Stimulated activated CD8-positive, alpha-beta memory T cell treated with anti-CD3 and anti-CD28 coated beads, Interleukin-7, amount 100 ng/mL, for 24 hours (primary cell): Measurements from ENCODE around the gene TGIF2.
"Not testable (repeated sequence)": the region's sequence is repeated elsewhere in the genome, so short reads cannot be mapped to it uniquely, and the experiment has no call there.

Experiments
- DNase-seq: peaks from one replicate; pipeline ENCODE4 v3.0.0-alpha.2; 2020; ENCODE audit warnings: low read depth

Gene TGIF2

GRCh38 chr20:36547186-36548005 is 26.0 kb upstream of the TGIF2 start:
- DNase-seq, result no peak

- DNase-seq, result no peak
These were observed 25.4 kb upstream of the TGIF2 start for GRCh38 chr20:36548006-36548315.

- DNase-seq, result no peak
These were observed 24.4 kb upstream of the TGIF2 start for GRCh38 chr20:36548704-36549627.

DNA sequence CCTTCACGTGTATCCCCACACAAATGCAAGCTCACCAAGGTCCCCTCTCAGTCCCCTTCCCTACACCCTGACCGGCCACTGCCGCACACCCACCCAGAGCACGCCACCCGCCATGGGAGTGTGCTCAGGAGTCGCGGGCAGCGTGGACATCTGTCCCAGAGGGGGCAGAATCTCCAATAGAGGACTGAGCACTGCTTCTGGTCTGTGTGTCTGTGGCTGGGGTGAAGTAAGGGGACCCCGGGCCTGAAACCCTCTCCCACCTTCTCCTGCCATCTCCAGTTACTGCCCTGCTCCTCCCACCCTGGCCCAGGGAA is 23.8 kb upstream of the TGIF2 start:
- DNase-seq, result no peak

GRCh38 chr20:36549942-36550789 is 23.2 kb upstream of the TGIF2 start:
- no peak for DNase-seq

GRCh38 chr20:36550790-36551299 is 22.6 kb upstream of the TGIF2 start:
- no peak for DNase-seq

- DNase-seq, result no peak
These were observed 18.1 kb upstream of the TGIF2 start for GRCh38 chr20:36555248-36555647.

DNA sequence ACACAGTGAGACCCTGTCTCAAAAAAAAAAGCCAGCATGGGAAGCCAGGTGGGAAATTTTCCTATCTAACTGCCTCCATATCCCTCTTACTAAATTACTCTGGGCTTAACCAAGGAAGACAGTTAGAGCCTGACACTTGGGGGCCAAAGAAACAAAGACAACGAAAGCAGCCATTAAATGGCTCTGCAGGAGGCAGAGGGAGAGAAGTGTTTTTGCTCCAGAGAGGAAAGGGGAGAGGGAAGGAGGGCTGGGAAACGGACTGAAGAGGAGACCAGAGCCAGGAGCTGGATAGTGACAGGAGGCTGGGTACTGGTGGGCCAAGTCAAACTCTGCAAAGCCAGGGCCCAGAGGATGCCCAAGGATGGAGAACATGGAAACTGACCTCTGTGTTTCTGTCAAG is 10.7 kb upstream of the TGIF2 start:
- DNase-seq, result no peak

DNA sequence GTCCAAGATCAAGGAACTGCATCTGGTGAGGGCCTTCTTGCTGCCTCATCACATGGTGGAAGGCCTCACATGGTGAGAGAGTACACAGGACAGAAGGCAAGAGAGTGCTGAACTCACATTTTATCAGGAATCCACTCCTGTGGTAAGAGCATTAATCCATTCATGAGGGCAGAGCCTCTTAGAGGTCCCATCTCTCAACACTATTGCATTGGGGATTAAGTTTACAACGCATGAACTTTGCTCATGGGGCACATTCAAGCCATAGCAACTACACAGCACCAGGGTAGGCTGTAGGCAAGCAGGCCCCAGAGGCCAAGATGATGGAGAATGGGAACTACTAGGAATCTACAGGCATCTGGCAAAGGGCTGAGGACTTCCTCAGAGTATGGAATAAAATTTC is 10.0 kb upstream of the TGIF2 start:
- no peak for DNase-seq

DNA sequence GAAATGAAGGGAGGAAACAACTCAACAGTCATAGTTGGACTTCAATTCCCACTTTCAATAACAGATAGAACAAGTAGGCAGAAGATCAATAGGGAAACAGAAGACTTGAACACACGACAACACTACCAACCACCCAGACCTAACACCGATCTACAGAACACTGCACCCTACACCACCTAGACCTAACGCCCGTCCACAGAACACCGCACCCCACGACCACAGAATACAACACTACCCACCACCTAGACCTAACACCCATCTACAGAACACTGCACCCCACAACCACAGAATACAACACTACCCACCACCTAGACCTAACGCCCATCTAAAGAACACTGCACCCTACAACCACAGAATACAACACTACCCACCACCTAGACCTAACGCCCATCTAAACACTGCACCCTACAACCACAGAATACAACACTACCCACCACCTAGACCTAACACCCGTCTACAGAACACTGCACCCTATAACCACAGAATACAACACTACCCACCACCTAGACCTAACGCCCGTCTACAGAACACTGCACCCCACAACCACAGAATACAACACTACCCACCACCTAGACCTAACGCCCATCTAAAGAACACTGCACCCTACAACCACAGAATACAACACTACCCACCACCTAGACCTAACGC is 9.2 kb upstream of the TGIF2 start:
- not testable (repeated sequence) for DNase-seq

GRCh38 chr20:36564726-36565121 is 8.7 kb upstream of the TGIF2 start:
- not testable (repeated sequence) for DNase-seq

DNA sequence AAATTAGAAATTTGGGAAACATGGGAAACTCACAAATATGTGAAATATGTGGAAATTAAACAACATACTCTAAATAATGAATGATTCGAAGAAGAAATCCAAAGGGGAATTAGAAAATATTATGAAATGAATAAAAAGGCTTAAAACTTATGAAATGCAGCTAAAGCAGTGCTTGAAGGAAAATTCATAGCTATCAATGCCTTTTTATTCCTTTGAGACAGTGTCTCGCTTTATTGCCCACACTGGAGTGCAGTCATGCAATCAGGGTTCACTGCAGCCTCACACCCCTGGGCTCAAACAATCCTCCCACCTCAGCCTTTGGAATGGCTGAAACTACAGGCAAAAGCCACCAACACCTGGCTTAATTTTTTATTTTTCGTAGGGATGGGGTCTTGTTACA is 7.9 kb upstream of the TGIF2 start:
- no peak for DNase-seq

DNA sequence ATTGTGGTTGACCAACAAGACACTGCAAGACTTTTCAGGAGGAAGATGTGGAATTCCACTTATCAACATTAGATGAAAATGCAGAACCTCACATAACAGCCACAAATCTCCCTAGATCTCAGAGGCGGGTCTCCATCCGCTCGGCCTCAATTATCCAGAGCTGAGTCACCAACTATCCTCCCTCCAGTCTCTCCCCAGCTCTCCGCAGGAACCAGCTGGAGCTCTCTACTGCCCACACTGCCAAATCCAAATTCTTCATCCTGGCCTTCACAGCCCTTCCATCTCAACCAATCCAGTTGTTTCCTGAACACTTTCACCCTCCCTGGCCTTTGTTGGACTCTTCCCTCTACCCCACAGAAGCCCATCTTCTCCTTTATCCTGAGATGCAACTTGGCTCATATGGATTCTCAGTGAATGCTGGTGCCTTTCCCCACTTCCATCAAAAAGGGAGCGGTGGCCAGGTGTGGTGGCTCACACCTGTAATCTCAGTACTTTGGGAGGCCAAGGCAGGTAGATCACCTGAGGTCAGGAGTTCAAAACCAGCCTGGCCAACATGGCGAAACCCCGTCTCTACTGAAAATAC is 3.5 kb upstream of the TGIF2 start:
- DNase-seq, result no peak

DNA sequence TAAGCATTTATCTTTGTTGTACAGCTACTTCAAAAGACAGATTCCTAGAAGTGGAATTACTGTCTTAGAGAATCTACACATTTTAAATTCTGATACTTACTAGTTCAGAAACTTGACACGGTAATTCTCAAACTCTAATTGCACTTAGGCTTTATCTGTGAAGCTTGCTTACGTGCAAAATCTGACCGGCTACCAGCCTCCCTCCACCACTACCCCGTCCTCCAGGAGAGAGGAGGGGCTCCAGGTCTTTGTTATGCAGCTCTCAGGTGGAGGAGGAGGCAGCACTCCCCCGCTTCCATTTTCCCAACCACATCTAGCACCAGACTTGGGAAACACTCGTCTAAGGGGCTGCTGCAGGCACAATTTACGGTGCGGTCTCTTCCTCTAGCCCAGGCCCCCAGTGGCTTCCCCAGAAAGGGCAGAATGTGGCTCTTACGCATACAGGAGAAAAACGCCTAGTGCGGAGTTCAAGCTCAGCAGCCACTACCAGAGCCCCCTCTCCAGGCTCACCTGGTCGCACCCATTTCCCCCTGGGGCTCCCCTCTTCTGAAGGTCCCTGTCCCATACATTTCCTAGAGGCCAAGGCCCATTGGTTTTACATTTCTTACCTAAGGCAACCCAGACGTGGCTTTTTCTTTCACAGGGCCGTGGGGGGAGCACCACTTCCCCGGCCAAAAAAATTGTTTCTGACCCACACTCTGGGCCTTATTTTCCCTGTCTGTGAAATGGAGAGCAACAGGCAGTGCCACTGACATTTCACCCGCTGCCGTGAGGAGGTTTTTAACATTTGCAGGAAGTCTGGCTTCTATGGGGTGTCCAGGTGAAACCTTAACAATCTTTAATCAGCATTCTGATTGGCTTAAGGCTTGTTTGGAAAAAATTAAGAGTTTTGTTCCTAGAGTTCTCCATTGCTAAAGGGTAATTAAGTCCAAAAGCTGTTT is 1.6 kb upstream of the TGIF2 start:
- DNase-seq, result no peak

DNA sequence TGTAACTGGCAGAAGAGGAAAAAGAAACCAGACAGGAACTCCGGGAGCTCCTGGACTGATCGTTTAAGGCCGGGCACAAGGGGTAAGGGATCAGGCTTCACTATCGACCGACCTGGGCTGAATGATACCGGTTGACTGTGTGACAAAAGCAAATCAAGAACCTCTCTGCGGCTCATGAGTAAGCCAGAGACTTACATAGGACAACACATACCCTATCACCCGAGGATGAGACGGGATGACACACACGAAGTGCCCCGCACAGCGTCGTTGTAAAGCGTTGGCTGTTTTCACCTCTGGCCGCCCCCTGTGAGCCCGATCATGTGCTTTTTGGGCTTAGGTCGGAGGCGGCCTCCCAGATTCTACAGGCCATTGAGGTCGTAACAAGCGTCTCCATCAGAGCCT is 695 bp upstream of the TGIF2 start:
- DNase-seq, result no peak

- DNase-seq, result no peak
These were observed 485 bp downstream of the TGIF2 start for GRCh38 chr20:36573798-36574365.

GRCh38 chr20:36574366-36575135 is 1.2 kb downstream of the TGIF2 start:
- no peak for DNase-seq

DNA sequence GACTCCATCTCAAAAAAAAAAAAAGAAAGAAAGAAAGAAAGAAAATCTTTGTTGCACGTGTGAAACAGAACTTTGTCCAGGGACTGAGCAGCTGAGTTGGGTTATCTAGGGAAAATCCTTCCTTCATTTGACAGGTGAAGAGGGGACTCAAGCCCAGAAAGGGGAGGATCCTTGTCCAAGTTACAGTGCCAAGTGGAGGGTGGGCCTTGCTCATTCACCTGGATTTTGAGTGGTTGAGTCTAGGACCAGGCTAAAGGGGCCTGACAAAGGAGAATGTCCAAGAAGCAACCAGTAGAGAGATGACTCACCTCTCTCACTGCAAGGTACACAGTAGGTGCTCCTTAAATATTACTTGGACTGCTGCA is 2.7 kb downstream of the TGIF2 start:
- DNase-seq, result no peak

- no peak for DNase-seq
These were observed 5.1 kb downstream of the TGIF2 start for GRCh38 chr20:36578356-36579041.
